ENCODE data around the gene ZNF496.

- TF ChIP-seq CTCF (conservative IDR thresholded peaks at IDR 0.05 in 1 of 2, IDR thresholded peaks at IDR 0.05 in 1 of 2; ENCODE audit: low read depth in 1 of 2, low read length in 2 of 2) (no peak), EZH2 (IDR thresholded peaks at IDR 0.05; ENCODE audit: low read length, missing control alignments) (no peak)
These were observed 61.7 kb downstream of the ZNF496 start for GRCh38 chr1:247270003-247270402.

Measured in fibroblast of lung (primary cell).